Esophagus (tissue), 2 donors: Measurements from ENCODE around the gene BCAR3. TPM values are rescaled to one million over a fixed set of nuclear protein-coding genes. Genes with fewer than 3 reads are reported as not detected.
A peak's percentile ranks its signal among the peaks of the same experiment; 100 is the strongest.

ENCODE experiments used
- H3K27ac ChIP-seq, 2 donors: one replicate each; pipeline ENCODE4 v1.5.1; 2013; ENCODE audit warnings: low read depth in 2 of 2, mild to moderate bottlenecking in 2 of 2, inconsistent platforms in 1 of 2, low read length in 1 of 2, moderate library complexity in 1 of 2
- H3K27me3 ChIP-seq, 2 donors: one replicate each; pipeline ENCODE4 v1.6.1; 2013; ENCODE audit warnings: low read length in 2 of 2, control low read depth in 1 of 2, mild to moderate bottlenecking in 1 of 2; ENCODE audit not compliant: insufficient read depth in 2 of 2, control insufficient read depth in 1 of 2
- H3K36me3 ChIP-seq, 2 donors: one replicate each; pipeline ENCODE4 v1.6.1; 2013; ENCODE audit warnings: low read length in 1 of 2; ENCODE audit not compliant: control insufficient read depth in 2 of 2, insufficient read depth in 2 of 2
- H3K4me1 ChIP-seq, 2 donors: one replicate each; pipeline ENCODE4 v1.6.1; 2013; ENCODE audit warnings: low read length in 1 of 2; ENCODE audit not compliant: control insufficient read depth in 2 of 2, insufficient read depth in 2 of 2
- H3K4me3 ChIP-seq, 2 donors: one replicate each; pipeline ENCODE4 v1.5.1; 2013; ENCODE audit warnings: low read length in 2 of 2, mild to moderate bottlenecking in 2 of 2, low read depth in 1 of 2, moderate library complexity in 1 of 2
- H3K9me3 ChIP-seq, 2 donors: one replicate each; pipeline ENCODE4 v1.6.1; 2013; ENCODE audit warnings: mild to moderate bottlenecking in 2 of 2, low read depth in 1 of 2, low read length in 1 of 2, moderate library complexity in 1 of 2; ENCODE audit not compliant: control insufficient read depth in 2 of 2, insufficient read depth in 1 of 2
- WGBS, 2 donors: extraction: QIAGEN DNeasy Blood & Tissue Kit; methylation state at CpG; one replicate each; pipeline ENCODE4 v1.1.7; 2013; 5-methylcytosine and 5-hydroxymethylcytosine counted together
- polyA plus RNA-seq, 2 donors: library from polyadenylated mRNA; stranded (reverse); fragments of 200-250 nt; gene quantifications; one replicate each; pipeline ENCODE4 v1.2.3, GENCODE V29; 2013
- donor health status: healthy with polysubstance abuse.
- donor health status: Bipolar disorder and iron deficiency.

Gene BCAR3
- polyA plus RNA-seq, 2 donors, result 7.5 to 9.4 TPM

- no peak overlapping the region for H3K4me3 ChIP-seq
- WGBS, 2 donors, result 87 to 89% methylated on average over 7 of the region's 7 CpGs
Measured at GRCh38 chr1:93720956-93721626, 39.5 kb upstream of the BCAR3 start.

GRCh38 chr1:93717640-93718039 is 36.0 kb upstream of the BCAR3 start:
- Histone ChIP-seq H3K27me3 (no peaks in the 10 kb centered on the region), H3K36me3 (no peaks in the 10 kb centered on the region), H3K4me1 (peaks cover 0 to 6% of the 10 kb centered on the region in 2 donors), H3K9me3 (no peaks in the 10 kb centered on the region), H3K27ac (no peak overlapping the region), H3K4me3 (no peak overlapping the region)
- 93 to 95% methylated on average over 7 of the region's 7 CpGs for WGBS, 2 donors

More at GRCh38 chr1:93720956-93721626, 39.5 kb upstream of the BCAR3 start:
- no peak overlapping the region for H3K27ac ChIP-seq
- no peaks in the 10 kb centered on the region for H3K36me3 ChIP-seq
- no peaks in the 10 kb centered on the region for H3K27me3 ChIP-seq
- peaks cover 3 to 6% of the 10 kb centered on the region in 2 donors for H3K4me1 ChIP-seq
- peaks cover 0 to 2% of the 10 kb centered on the region in 2 donors for H3K9me3 ChIP-seq

- Histone ChIP-seq H3K36me3 (no peaks in the 10 kb centered on the region), H3K9me3 (no peaks in the 10 kb centered on the region), H3K27ac (no peak overlapping the region), H3K27me3 (no peaks in the 10 kb centered on the region), H3K4me3 (no peak overlapping the region), H3K4me1 (peaks cover 0 to 6% of the 10 kb centered on the region in 2 donors)
- WGBS, 2 donors, result 91 to 94% methylated on average over 2 of the region's 2 CpGs
Measured at GRCh38 chr1:93716941-93717368, 35.3 kb upstream of the BCAR3 start.

GRCh38 chr1:93716163-93716562 is 34.5 kb upstream of the BCAR3 start:
- Histone ChIP-seq H3K27ac (no peak overlapping the region), H3K27me3 (no peaks in the 10 kb centered on the region), H3K36me3 (no peaks in the 10 kb centered on the region), H3K4me3 (no peak overlapping the region), H3K4me1 (peaks cover 0 to 4% of the 10 kb centered on the region in 2 donors), H3K9me3 (no peaks in the 10 kb centered on the region)
- 79 to 91% methylated on average over 1 of the region's 1 CpG for WGBS, 2 donors

- Histone ChIP-seq H3K27ac (peak overlapping the region in 1 of 2 donors; percentile 26), H3K36me3 (no peaks in the 10 kb centered on the region), H3K4me3 (no peak overlapping the region), H3K27me3 (no peaks in the 10 kb centered on the region), H3K9me3 (no peaks in the 10 kb centered on the region), H3K4me1 (no peaks in the 10 kb centered on the region)
- 55 to 57% methylated on average over 10 of the region's 10 CpGs for WGBS, 2 donors
Measured at GRCh38 chr1:93715529-93716126, 34.0 kb upstream of the BCAR3 start.

GRCh38 chr1:93714356-93714755 is 32.7 kb upstream of the BCAR3 start:
- no peak overlapping the region for H3K27ac ChIP-seq

GRCh38 chr1:93713341-93713740 is 31.7 kb upstream of the BCAR3 start:
- Histone ChIP-seq H3K4me1 (peaks cover 0 to 7% of the 10 kb centered on the region in 2 donors), H3K27ac (no peak overlapping the region), H3K4me3 (no peak overlapping the region)

More at GRCh38 chr1:93714356-93714755, 32.7 kb upstream of the BCAR3 start:
- H3K4me3 ChIP-seq, result no peak overlapping the region
- no peaks in the 10 kb centered on the region for H3K36me3 ChIP-seq
- no peaks in the 10 kb centered on the region for H3K27me3 ChIP-seq
- H3K4me1 ChIP-seq, result peaks cover 0 to under 1% of the 10 kb centered on the region in 2 donors
- H3K9me3 ChIP-seq, result no peaks in the 10 kb centered on the region
- WGBS, 2 donors, result 99 to 100% methylated on average over 1 of the region's 1 CpG

GRCh38 chr1:93712741-93713140 is 31.1 kb upstream of the BCAR3 start:
- no peak overlapping the region for H3K4me3 ChIP-seq

More at GRCh38 chr1:93713341-93713740, 31.7 kb upstream of the BCAR3 start:
- Histone ChIP-seq H3K36me3 (no peaks in the 10 kb centered on the region), H3K27me3 (no peaks in the 10 kb centered on the region), H3K9me3 (no peaks in the 10 kb centered on the region)

GRCh38 chr1:93710499-93711453 is 29.1 kb upstream of the BCAR3 start:
- H3K27ac ChIP-seq, result no peak overlapping the region
- H3K27me3 ChIP-seq, result no peaks in the 10 kb centered on the region
- no peak overlapping the region for H3K4me3 ChIP-seq
- peaks cover 0 to 7% of the 10 kb centered on the region in 2 donors for H3K4me1 ChIP-seq
- H3K36me3 ChIP-seq, result no peaks in the 10 kb centered on the region
- WGBS, 2 donors, result 73 to 82% methylated on average over 10 of the region's 10 CpGs
- no peaks in the 10 kb centered on the region for H3K9me3 ChIP-seq

More at GRCh38 chr1:93712741-93713140, 31.1 kb upstream of the BCAR3 start:
- H3K27ac ChIP-seq, result no peak overlapping the region
- 86 to 87% methylated on average over 2 of the region's 2 CpGs for WGBS, 2 donors
- H3K36me3 ChIP-seq, result no peaks in the 10 kb centered on the region
- H3K4me1 ChIP-seq, result peaks cover 0 to 7% of the 10 kb centered on the region in 2 donors
- no peaks in the 10 kb centered on the region for H3K9me3 ChIP-seq
- no peaks in the 10 kb centered on the region for H3K27me3 ChIP-seq
